ENCODE results near the gene SMYD3. TPM values are rescaled to one million over a fixed set of nuclear protein-coding genes. Genes with fewer than 3 reads are reported as not detected.
"Not testable (repeated sequence)": the region's sequence is repeated elsewhere in the genome, so short reads cannot be mapped to it uniquely, and the experiment has no call there.

The SMYD3 gene
- total RNA-seq, 6 experiments from 2014 or later, result 6.3 to 10.0 (median 6.6) TPM

DNA sequence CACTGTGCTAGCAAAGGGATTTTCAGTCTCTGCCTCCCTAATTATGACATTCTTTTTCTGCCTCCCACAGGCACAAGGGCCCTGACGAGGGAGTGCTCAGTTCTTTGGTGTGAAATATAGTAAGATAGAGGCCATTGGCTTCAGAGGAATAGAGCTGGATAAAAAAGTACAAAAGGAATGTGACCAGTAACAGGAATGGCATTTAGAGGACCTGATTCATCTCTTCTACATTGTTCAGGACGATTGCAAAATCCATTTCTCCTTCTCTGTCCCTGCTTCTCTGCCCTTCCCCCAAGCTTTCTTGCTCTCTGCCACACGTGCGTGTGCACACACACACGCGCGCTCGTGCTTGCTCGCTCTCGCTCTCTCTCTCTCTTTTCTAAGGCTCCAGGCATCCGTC is 684.1 kb downstream of the SMYD3 start:
- H3K4me1 ChIP-seq, result no peaks in the 10 kb centered on the region
- no peak overlapping the region for H3K27ac ChIP-seq
- no peak overlapping the region for H3K4me3 ChIP-seq
- 88% methylated on average over 11 of the region's 11 CpGs for WGBS (ENCODE audit: insufficient coverage, low coverage, low lambda C conversion rate, missing lambda C conversion rate)
- H3K36me3 ChIP-seq, result no peaks in the 10 kb centered on the region
- DNase-seq, result no peak
- TF ChIP-seq CTCF (IDR thresholded peaks at IDR 0.05) (no peak), POLR2A (IDR thresholded peaks at IDR 0.05) (no peak)
- H3K27me3 ChIP-seq, result no peaks in the 10 kb centered on the region
- intact Hi-C loops (cut with DNase I), result no loop called here
- ATAC-seq, result no peak
- no peaks in the 10 kb centered on the region for H3K9me3 ChIP-seq

DNA sequence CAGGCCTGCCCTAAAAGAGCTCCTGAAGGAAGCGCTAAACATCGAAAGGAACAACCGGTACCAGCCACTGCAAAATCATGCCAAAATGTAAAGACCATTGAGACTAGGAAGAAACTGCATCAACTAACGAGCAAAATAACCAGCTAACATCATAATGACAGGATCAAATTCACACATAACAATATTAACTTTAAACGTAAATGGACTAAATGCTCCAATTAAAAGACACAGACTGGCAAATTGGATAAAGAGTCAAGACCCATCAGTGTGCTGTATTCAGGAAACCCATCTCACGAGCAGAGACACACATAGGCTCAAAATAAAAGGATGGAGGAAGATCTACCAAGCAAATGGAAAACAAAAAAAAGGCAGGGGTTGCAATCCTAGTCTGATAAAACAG is 688.7 kb downstream of the SMYD3 start:
- DNase-seq; intact Hi-C loops (cut with DNase I); H3K4me3 ChIP-seq; H3K27ac ChIP-seq; H3K36me3 ChIP-seq; H3K4me1 ChIP-seq; H3K27me3 ChIP-seq; H3K9me3 ChIP-seq; ATAC-seq: not testable (repeated sequence)
- 92% methylated on average over 3 of the region's 6 CpGs for WGBS (ENCODE audit: insufficient coverage, low coverage, low lambda C conversion rate, missing lambda C conversion rate)

GRCh38 chr1:245816496-245816895 is 690.6 kb downstream of the SMYD3 start:
- DNase-seq; ATAC-seq; H3K27me3 ChIP-seq; H3K9me3 ChIP-seq; H3K27ac ChIP-seq; H3K4me1 ChIP-seq; H3K36me3 ChIP-seq; H3K4me3 ChIP-seq; intact Hi-C loops (cut with DNase I): not testable (repeated sequence)
- WGBS (ENCODE audit: insufficient coverage, low coverage, low lambda C conversion rate, missing lambda C conversion rate), result 93% methylated on average over 3 of the region's 24 CpGs

DNA sequence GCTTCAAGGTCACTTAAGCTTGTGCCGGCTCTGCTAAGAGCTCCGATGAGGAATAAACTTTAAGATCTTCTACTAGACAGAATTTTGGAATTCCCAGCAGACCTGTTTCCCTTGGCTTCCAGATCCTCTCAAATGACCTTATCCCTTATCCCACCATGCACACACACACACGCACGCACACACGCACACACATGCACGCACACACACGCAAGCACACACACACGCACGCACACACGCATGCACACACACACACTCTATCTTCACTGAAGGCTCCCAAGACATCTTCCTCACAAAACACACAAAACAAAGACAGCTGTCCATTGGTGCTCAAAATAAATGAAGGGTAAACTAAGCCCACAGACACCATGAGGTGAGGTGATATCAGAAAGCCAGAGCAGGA is 692.4 kb downstream of the SMYD3 start:
- no peak for TF ChIP-seq POLR2A (IDR thresholded peaks at IDR 0.05)
- ATAC-seq, result no peak
- H3K27ac ChIP-seq, result no peak overlapping the region
- no peak for DNase-seq
- no peaks in the 10 kb centered on the region for H3K9me3 ChIP-seq
- H3K4me1 ChIP-seq, result peaks cover 0 to 9% (median 0%) of the 10 kb centered on the region in 4 donors
- WGBS (ENCODE audit: insufficient coverage, low coverage, low lambda C conversion rate, missing lambda C conversion rate), result 69% methylated on average over 9 of the region's 10 CpGs
- H3K36me3 ChIP-seq, result no peaks in the 10 kb centered on the region
- H3K27me3 ChIP-seq, result no peaks in the 10 kb centered on the region
- H3K4me3 ChIP-seq, result no peak overlapping the region
- intact Hi-C loops (cut with DNase I), result no loop called here

GRCh38 chr1:245812278-245812677 is 694.8 kb downstream of the SMYD3 start:
- Histone ChIP-seq H3K27me3 (no peaks in the 10 kb centered on the region), H3K9me3 (no peaks in the 10 kb centered on the region), H3K4me3 (no peak overlapping the region), H3K27ac (no peak overlapping the region), H3K36me3 (no peaks in the 10 kb centered on the region), H3K4me1 (peaks cover 0 to 9% (median 0%) of the 10 kb centered on the region in 4 donors)
- DNase-seq (no peak), ATAC-seq (no peak)
- TF ChIP-seq CTCF (IDR thresholded peaks at IDR 0.05) (no peak), POLR2A (IDR thresholded peaks at IDR 0.05) (no peak)
- 89% methylated on average over 4 of the region's 6 CpGs for WGBS (ENCODE audit: insufficient coverage, low coverage, low lambda C conversion rate, missing lambda C conversion rate)
- intact Hi-C loops (cut with DNase I), result no loop called here

DNA sequence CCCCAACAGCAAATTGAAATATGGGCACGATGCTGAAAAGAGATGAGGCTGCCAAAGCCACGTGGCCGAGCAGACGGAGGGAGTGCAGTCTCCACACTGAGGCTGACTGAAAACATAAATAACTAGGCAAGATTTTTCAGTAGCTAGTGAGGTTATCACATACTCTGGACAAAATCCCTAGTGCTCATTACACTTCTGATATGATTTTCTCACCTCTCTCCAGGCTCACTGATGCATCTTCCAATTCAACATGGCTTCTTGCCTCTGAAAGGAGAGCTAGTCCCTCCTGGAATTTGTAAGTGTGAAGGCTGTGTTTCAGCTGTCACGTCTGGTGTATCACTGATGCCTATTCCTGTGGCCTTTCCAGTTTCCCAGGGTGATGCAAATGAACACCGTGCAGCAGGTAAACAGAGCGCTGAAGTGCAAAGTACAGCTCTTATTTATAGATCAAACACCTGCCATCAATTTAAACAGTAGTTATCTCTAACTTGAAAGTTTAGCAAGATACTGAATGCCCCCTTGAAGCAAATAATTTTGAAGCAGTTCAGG is 696.2 kb downstream of the SMYD3 start:
- peak; percentile 94 to 98 (median 96) for ATAC-seq
- Histone ChIP-seq H3K4me3 (no peak overlapping the region), H3K36me3 (no peaks in the 10 kb centered on the region), H3K4me1 (peaks cover 0 to 9% (median 0%) of the 10 kb centered on the region in 4 donors), H3K9me3 (no peaks in the 10 kb centered on the region), H3K27ac (no peak overlapping the region), H3K27me3 (no peaks in the 10 kb centered on the region)
- intact Hi-C loops (cut with DNase I), result no loop called here
- WGBS (ENCODE audit: insufficient coverage, low coverage, low lambda C conversion rate, missing lambda C conversion rate), result 30% methylated on average over 7 of the region's 7 CpGs
- DNase-seq, result no peak
- TF ChIP-seq POLR2A (IDR thresholded peaks at IDR 0.05), result no peak
